Measurements from ENCODE around the gene LIF.
A peak's percentile ranks its signal among the peaks of the same experiment; 100 is the strongest.
"Not testable (repeated sequence)": the region's sequence is repeated elsewhere in the genome, so short reads cannot be mapped to it uniquely, and the experiment has no call there.

Gene LIF

DNA sequence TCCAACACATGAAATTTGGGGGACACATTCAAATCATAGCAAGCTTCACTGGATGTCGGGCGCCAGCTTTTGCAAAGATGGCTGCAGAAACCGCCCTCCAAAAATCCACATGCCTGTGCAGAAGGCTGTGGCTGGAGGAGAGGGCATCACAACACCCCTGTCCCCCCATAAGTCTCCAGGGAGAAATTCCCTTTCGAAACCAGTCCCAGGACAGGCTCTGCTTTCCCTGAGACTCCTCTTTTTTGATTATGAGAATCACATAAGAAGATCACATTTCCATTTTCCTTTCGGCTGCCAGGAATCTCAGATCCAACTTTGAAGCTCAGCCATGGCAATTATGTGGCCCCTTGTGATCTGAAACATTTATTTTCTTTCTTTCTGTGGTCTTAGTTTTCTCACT lies 9.7 kb downstream of the LIF start:
- DNase-seq (ENCODE audit: low read depth) = no peak
- H3K4me3 ChIP-seq (ENCODE audit: low read length) = no peak overlapping the region
- TF ChIP-seq, protein P1, sequence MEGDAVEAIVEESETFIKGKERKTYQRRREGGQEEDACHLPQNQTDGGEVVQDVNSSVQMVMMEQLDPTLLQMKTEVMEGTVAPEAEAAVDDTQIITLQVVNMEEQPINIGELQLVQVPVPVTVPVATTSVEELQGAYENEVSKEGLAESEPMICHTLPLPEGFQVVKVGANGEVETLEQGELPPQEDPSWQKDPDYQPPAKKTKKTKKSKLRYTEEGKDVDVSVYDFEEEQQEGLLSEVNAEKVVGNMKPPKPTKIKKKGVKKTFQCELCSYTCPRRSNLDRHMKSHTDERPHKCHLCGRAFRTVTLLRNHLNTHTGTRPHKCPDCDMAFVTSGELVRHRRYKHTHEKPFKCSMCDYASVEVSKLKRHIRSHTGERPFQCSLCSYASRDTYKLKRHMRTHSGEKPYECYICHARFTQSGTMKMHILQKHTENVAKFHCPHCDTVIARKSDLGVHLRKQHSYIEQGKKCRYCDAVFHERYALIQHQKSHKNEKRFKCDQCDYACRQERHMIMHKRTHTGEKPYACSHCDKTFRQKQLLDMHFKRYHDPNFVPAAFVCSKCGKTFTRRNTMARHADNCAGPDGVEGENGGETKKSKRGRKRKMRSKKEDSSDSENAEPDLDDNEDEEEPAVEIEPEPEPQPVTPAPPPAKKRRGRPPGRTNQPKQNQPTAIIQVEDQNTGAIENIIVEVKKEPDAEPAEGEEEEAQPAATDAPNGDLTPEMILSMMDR (conservative IDR thresholded peaks at IDR 0.05; ENCODE audit: low read length) = no peak

DNA sequence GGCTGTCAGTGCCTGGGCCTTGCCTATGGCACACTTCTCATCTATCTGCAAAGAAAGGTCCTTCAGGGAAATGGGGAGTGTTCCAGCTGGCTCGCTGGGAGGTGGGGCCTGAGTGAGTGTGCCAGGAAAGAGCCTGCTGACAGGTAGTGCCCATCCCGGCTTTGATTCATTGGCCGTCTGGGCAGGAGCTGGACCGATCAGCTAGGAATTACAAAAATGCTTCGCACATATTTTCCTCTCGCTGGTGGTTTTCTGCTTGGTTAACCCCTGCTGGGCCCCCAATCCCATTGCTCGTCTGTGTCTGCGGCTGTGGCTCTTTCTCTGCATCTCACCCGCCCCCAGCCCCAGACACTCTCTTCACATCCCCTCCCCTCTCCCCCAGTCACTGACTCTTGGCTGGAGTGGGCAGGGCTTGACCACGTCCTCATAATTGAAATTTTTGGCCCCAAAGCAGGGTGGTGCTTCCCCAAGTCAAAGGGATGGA lies 10.8 kb downstream of the LIF start:
- TF ChIP-seq, protein P1 (conservative IDR thresholded peaks at IDR 0.05; ENCODE audit: low read length) = no peak

DNA sequence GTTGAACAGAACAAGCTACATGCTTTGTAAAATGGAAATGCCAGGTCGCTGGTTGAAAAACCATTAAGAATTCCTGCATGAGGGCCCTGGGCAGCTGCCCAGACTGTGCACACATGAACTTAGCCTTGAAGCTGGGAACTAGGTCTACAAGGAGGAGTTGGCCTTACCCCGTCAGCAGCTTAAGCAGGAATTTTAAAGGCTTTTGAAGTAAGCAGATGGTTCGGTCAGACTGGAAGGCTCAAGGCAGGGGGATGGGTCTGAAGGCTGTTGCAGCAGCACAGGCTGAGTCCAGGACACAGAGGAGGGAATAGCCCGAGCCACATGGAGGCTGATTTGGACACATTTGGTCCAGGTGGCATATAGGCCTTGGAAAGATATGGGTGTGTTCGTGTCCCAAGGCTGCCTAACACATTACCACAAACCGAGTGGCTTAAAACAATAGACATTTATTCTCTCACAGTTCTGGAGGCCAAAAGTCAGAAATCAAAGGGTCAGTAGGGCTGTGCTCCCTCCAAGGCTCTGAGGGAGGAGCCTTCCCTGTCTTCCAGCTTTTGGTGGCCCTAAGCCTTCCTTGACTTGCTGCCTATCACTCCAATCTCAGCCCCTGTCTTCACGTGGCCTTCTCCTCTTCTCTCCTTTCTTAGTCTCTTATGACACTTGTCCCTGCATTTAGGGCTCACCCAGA lies 11.6 kb downstream of the LIF start:
- TF ChIP-seq, protein P1 (conservative IDR thresholded peaks at IDR 0.05; ENCODE audit: low read length) = no peak
- H3K4me3 ChIP-seq (ENCODE audit: low read length) = no peak overlapping the region
- DNase-seq (ENCODE audit: low read depth) = peak; percentile 83

More for the DNA sequence above, 10.8 kb downstream of the LIF start:
- peak; percentile 85 for DNase-seq (ENCODE audit: low read depth)
- no peak overlapping the region for H3K4me3 ChIP-seq (ENCODE audit: low read length)

DNA sequence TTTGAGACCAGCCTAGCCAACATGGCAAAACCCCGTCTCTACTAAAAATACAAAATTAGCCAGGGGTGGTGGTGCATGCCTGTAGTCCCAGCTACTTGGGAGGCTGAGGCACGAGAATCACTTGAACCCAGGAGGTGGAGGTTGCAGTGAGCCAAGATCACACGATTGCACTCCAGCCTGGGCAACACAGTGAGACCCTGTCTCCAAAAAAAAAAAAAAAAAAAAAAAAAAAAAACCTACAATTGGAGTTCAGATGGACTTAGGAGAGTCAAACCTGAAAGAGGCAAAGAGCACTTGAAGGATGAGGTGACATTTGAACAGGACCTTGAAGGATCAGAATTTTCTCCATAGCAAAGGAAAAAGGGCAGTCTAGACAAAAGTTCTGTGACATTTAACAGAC lies 12.2 kb downstream of the LIF start:
- not testable (repeated sequence) for H3K4me3 ChIP-seq (ENCODE audit: low read length); DNase-seq (ENCODE audit: low read depth)

DNA sequence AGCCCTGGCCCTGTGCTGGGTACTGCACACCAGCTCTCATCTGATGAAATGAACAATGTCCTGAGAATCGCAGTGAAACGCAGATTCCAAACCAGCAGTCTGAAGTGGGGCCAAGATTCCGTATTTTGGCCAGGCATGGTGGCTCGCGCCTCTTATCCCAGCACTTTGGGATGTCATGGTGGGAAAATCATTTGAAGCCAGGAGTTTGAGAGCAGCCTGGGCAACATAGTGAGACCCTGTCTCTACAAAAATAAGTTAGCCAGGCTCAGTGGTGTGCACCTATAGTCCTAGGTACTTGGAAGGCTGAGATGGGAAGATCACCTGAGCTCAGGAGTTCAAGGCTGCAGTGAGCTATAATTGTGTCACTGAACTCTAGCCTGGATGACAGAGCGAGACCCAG lies 13.0 kb downstream of the LIF start:
- no peak overlapping the region for H3K4me3 ChIP-seq (ENCODE audit: low read length)
- TF ChIP-seq, protein P1 (conservative IDR thresholded peaks at IDR 0.05; ENCODE audit: low read length) = no peak
- DNase-seq (ENCODE audit: low read depth) = no peak

DNA sequence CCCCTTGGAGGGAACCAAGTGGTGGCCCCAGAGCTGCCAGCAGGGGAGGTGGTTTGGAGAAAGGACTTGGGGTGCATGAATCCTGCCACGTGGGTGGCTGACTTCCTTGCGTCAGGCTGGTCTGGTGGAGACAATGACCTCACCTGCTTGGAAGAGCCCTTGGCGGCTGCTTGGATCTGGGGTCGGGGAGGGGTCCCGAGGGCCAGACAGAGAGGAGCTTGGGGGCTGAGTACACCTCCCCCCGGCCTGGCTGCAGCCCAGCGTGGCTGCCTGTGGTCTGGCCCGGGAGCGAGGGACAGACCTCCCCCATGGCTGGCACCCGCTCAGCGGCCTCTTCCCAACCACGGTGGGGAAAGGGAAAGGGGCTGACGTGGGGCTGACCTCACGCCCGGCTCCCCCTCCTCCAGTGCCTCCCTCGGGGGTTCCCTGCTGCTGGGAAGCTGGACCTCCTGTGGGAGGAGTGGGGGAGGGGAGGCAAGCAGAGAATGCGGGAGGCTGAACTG lies 13.8 kb downstream of the LIF start:
- DNase-seq (ENCODE audit: low read depth) = no peak
- no peak overlapping the region for H3K4me3 ChIP-seq (ENCODE audit: low read length)
- TF ChIP-seq, protein P1 (conservative IDR thresholded peaks at IDR 0.05; ENCODE audit: low read length) = no peak

DNA sequence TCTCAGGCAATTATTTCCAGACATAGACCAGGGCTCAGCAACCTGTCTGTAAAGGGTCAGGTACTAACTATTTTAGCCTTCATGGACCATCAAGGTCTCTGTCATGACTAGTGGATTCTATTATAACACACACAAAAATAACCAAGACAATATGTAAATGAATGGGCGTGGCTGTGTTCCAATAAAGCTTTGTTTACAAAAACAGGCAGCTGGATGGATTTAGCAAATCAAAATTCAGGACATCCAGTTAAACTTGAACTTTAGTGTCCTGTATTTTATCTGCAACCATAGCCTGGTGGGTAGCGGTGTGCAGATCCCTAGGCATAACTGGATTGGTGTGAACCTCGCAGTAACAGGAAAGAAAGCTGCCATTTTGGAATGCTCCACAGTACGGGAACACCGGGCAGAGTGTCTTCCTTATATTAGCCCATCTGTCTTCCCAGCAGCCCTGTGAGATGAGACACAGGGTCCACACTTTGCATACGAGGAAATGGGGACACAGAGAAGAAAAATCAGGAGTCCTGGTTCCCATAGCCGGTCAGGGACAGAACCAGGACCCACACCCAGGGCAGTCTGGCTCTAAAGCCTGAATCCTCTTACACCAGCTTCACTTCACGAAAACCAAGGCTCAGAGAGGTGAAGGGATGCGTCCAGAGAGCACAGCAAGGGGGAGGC lies 15.6 kb downstream of the LIF start:
- TF ChIP-seq, protein P1 (conservative IDR thresholded peaks at IDR 0.05; ENCODE audit: low read length) = no peak
- DNase-seq (ENCODE audit: low read depth) = no peak
- no peak overlapping the region for H3K4me3 ChIP-seq (ENCODE audit: low read length)
